GM21528 (cell line): ENCODE data around the gene NUTM1.
A peak's percentile ranks its signal among the peaks of the same experiment; 100 is the strongest.
"Not testable (repeated sequence)": the region's sequence is repeated elsewhere in the genome, so short reads cannot be mapped to it uniquely, and the experiment has no call there.

ENCODE experiments used
- ATAC-seq: cut with Tn5 transposase; IDR thresholded peaks from one replicate; pipeline ENCODE4 v1.9.1; 2021; ENCODE audit warnings: mild to moderate bottlenecking, moderate library complexity; ENCODE audit not compliant: unreplicated experiment, low FRiP score

NUTM1 gene

DNA sequence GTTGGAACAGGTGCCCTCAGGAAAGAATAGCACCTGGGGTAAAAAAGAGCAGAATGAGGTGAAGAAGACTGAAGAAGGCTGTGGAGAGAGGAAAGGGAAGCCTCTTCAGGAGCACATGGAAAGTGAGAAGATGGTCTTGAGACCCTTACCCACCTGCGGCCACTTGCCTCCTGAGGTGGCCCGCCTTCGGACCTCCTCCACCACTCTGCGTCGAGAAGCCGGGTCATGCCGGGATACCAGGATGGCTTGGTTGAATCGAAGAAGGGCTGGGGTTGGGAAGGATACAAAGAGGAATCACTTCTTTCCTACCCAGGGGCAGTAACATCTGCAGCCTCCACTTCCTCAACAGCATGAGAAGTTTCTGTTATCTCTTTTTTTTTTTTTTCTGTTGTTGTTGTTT is 20.9 kb downstream of the NUTM1 start:
- no peak for ATAC-seq

GRCh38 chr15:34365091-34365825 is 22.1 kb downstream of the NUTM1 start:
- ATAC-seq: no peak

DNA sequence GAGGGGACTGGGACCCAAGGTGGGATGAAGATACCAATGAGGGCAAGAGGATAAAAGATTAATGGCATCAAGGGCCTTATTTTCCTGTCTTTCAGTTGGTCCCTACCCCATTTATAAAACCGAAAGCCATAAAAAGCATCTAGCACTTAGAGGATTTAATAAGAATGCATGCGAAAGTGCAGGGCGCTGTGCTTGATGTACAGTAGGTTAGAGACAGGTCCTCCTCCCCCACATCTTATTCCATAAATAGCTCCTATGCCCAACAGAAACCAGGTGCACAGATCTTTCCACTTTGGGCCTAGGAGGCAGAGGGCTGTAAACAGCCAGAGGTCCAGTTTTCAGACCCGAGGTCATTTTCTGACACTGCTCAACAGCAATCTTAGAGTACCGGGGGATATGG is 22.7 kb downstream of the NUTM1 start:
- no peak for ATAC-seq

- ATAC-seq: no peak
Observed at GRCh38 chr15:34366271-34367065, 23.4 kb downstream of the NUTM1 start.

- ATAC-seq: peak; percentile 83
Observed at GRCh38 chr15:34367101-34368081, 24.3 kb downstream of the NUTM1 start, which contains the start of gene LPCAT4. LPCAT4 (minus strand) TSS chr15:34367196; CDS start chr15:34367100, 96 bp downstream.

DNA sequence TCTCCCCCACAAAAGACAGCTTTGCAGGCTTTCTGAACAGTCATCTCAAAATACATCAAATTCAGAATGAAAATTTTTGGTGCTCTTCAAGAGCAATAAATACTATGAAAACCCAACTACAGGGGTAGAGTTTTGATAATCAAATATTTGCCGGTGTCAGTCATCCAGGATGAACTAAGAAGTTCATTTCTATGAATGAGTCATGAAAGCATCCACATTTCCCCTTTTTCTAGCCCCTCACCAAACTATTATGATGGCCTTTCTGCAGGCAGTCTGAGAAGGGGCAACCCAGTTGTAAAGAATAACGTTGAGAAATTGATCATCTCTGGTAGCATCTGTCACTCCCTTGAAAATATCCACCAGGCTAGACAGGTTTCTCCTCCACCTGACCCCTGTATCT is 27.0 kb downstream of the NUTM1 start:
- ATAC-seq: no peak

- ATAC-seq: no peak
Observed at GRCh38 chr15:34370643-34371042, 27.5 kb downstream of the NUTM1 start.

DNA sequence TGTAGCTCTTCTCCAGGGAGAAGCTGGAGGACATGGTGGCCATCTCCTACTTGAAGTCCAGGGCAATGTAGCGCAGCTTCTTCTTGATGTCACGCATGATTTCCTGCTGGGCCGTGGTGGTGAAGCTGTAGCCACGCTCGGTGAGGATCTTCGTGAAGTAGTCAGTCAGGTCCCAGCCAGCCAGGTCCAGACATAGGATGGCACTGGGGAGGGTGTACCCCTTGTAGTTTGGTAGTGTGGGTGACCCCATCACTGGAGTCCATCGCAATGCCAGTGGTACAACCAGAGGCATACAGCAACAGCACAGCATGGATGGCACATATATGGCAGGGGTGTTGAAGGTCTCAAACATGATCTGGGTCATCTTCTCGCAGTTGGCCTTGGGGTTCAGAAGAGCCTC is 30.8 kb downstream of the NUTM1 start:
- no peak for ATAC-seq

- ATAC-seq: no peak
Observed at GRCh38 chr15:34374816-34375215, 31.7 kb downstream of the NUTM1 start.

DNA sequence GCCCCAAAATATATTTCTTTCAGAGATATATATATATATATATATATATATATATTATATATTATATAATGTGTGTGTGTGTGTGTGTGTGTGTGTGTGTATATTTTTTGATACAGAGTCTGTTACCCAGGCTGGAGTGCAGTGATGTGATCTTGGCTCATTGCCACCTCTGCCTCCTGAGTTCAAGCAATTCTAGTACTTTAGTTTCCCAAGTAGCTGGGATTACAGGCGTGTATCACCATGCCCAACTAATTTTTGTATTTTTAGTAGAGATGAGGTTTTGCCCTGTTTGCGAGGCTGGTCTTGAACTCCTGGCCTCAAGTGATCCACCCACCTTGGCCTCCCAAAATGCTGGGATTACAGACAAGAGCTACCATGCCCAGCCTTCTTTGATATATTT is 32.4 kb downstream of the NUTM1 start:
- ATAC-seq: not testable (repeated sequence)

- no peak for ATAC-seq
Observed at GRCh38 chr15:34376856-34377255, 33.7 kb downstream of the NUTM1 start.

DNA sequence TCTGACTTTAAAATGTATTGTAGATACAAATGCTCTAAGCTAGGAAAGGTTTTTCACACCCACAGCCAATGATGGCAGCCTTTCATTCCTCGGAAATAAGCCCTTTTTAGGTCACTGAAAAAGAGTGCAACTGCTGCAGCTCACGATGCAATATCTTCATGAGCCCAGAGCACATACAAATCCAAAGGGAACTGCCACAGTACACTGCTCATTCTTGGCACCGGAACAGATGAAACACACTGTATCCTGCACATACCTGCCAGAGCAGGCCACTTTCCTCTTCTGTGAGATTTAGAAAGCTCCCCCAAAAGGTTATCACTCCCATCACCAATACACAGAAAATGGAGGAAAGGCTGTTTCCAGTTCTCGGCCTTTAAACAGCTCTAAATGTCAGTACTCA is 37.4 kb downstream of the NUTM1 start:
- ATAC-seq: not testable (repeated sequence)

DNA sequence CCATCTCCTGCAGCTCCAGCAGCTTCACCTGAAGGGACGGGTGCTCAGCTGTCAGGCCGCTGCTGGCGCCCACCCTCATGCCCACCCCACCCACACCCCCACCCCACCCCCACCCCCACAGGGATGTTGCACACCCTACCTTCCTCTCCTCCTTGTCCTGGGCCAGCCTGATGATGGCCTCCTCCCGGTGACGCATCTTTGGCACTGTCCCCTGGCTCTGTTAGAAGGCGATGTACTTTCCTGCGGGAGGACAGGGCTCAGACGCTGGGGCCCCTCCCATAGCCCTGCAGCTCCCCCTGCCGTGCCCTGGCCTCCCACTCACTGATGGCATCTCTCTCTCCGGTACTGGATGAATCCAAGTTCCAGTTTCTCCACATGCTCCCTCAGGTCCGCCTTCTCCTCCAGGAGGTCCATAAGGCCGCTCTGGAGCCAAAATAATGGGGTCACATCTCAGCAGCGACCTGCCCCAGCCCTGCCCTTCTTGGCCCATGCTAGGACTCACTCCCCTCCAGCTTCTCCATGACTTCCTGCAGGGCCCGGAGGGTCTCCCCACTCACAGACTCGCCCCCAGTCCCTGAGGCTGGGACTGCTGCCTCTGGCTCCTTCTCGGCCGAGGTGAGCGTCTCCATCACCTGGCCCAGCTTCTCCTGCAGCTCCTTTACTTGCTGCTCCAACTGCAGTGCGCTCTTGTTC is 38.9 kb downstream of the NUTM1 start:
- ATAC-seq: not testable (repeated sequence)

- not testable (repeated sequence) for ATAC-seq
Observed at GRCh38 chr15:34389594-34390086, 46.5 kb downstream of the NUTM1 start.

GRCh38 chr15:34392981-34393380 is 49.9 kb downstream of the NUTM1 start:
- not testable (repeated sequence) for ATAC-seq

GRCh38 chr15:34397637-34398259 is 54.6 kb downstream of the NUTM1 start:
- ATAC-seq: peak; percentile 71

- peak; percentile 70 for ATAC-seq
Observed at GRCh38 chr15:34403160-34403598, 60.1 kb downstream of the NUTM1 start.

DNA sequence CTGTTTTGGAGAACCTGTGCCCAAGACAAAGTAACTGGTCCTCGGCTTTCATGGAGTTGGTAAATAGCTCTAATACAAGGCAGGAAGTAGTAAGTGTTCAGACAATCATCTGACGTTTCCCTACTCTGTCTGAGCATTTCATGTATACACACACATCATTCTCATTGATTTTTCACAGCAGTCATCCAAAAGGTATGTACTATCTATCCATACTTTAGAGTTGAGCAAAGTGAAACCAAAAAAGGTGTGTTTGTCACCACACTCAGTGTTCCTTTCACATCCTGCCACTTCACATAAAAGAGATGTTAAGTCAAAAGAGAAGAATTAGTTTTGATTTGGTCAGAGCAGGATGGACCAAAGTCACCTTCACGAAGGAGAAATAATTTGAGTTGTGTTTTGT is 60.8 kb downstream of the NUTM1 start:
- not testable (repeated sequence) for ATAC-seq
